ENCODE results near the gene NUP210.

NUP210 gene

DNA sequence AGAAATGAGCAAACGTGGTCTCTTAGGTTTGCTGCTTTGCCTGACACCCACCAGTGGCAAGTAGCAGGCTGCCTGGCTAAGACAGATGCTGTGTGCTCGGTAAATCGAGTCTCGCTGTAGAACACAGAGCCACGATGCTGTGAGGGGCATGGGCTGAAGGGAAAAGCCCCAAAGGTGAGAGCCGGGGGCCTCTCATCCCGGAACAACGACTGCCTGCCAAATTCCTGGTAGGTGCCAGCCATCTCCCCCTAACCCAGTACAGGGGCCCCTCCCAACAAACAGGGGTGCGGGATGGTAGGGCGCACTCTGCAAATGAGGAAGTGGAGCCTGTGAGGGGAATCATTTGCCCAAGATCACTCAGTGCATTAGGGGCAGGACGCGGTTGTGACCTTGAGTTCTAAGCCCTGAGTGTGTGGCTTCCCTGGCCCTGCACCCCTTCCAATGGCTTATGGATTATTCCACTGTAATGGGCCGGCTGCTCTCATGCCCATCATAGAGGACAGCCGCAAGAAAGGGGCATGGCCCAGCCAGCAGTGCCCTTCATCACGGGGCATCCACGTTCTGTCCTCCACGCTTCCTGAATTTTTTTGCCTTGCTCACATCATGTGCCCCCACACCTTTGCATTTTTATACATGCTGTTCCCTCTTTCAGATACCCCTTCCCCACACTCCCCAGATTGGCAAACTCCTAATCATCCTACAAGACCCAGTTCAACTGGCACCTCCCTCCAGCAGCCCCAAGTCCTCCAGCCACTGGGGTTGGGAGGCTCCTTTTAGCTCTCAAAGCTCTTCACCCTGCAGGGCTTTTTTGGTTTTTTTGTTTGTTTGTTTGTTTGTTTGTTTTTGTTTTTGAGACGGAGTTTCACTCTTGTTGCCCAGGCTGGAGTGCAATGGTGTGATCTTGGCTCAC is 125.4 kb downstream of the NUP210 start:
- TF ChIP-seq Cebpa-rat (IDR thresholded peaks at IDR 0.05), result no peak
- no peaks in the 10 kb centered on the region for H4K20me1 ChIP-seq
- H3K4me3 ChIP-seq, result no peak overlapping the region

DNA sequence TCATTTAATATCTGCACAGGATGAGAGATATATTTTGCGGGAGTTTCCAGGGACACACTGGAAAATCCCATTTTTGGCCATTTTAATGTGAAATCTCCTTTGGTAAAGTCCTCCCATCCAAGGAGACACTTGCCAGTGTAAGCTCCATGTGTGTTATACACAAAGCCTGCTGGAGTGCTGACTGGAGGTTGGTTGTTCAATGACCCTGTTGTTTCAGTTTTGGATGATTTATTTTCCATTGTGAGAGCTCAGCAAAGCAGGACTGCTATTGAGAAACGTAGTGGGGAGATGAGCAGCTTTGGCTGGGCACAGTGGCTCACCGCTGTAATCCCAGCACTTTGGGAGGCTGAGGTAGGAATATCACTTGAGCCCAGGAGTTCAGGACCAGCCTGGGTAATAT is 127.7 kb downstream of the NUP210 start:
- H3K4me2 ChIP-seq, result 0 out of 22 replicates have a peak overlapping the region, but pooled peaks of 1 of the 11 experiments have one; percentile 2
- H3K27me3 ChIP-seq, result no peaks in the 10 kb centered on the region
- no peaks in the 10 kb centered on the region for H3K36me3 ChIP-seq
- H3K4me1 ChIP-seq, result peaks cover 27 to 59% (median 55%) of the 10 kb centered on the region in 10 experiments
- H3K27ac ChIP-seq, result no peak overlapping the region
- TF ChIP-seq Cebpa-rat (IDR thresholded peaks at IDR 0.05), result no peak
- H3K4me3 ChIP-seq, result no peak overlapping the region
- H4K20me1 ChIP-seq, result no peaks in the 10 kb centered on the region
- H3K9me3 ChIP-seq (replicated peaks in 1 of 11), result peaks cover under 1 to 4% (median 2%) of the 10 kb centered on the region in 11 experiments; a peak in 18 of 22 replicates
- H3K9ac ChIP-seq, result no peak overlapping the region

More for the DNA sequence above, 125.4 kb downstream of the NUP210 start:
- Histone ChIP-seq H3K27me3 (no peaks in the 10 kb centered on the region), H3K27ac (no peak overlapping the region), H3K9ac (no peak overlapping the region), H3K4me1 (peaks cover 51 to 70% (median 58%) of the 10 kb centered on the region in 10 experiments), H3K9me3 (replicated peaks in 1 of 11) (no peaks in the 10 kb centered on the region), H3K36me3 (no peaks in the 10 kb centered on the region), H3K4me2 (peak overlapping the region in 10 of 11 experiments; percentile 17 to 95 (median 40); a peak in 15 of 22 replicates)

DNA sequence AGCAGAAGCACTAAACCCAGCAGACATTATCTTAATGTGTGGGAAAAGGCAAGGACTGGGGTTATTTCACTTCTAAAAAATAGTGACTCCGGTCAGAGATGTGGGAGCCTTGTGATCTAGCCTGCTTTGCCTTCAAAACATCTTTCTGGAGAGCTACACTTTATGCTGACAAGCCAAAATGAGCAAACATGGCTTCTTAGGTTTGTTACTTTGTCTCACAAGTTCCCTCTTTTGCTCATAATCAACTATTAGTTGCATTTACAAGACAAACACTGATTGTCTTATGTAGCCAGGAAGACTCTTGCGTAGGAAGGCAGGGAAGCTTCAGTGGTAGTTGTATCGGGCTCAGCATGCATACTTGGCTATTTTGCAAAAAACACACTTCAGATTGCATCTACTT is 129.2 kb downstream of the NUP210 start:
- no peak overlapping the region for H3K9ac ChIP-seq
- no peaks in the 10 kb centered on the region for H4K20me1 ChIP-seq
- H3K4me1 ChIP-seq, result peaks cover 17 to 45% (median 41%) of the 10 kb centered on the region in 10 experiments
- peaks cover 0 to 7% (median 0%) of the 10 kb centered on the region in 11 experiments; a peak in 3 of 22 replicates for H3K36me3 ChIP-seq
- peak overlapping the region in 1 of 11 experiments; percentile 43; a peak in 3 of 22 replicates for H3K4me2 ChIP-seq
- no peak for TF ChIP-seq Cebpa-rat (IDR thresholded peaks at IDR 0.05)
- H3K27ac ChIP-seq, result no peak overlapping the region
- no peaks in the 10 kb centered on the region for H3K27me3 ChIP-seq
- peaks cover 10 to 18% (median 16%) of the 10 kb centered on the region in 11 experiments for H3K9me3 ChIP-seq (replicated peaks in 1 of 11)
- H3K4me3 ChIP-seq, result no peak overlapping the region

- Histone ChIP-seq H3K27ac (no peak overlapping the region), H3K4me1 (peaks cover 8 to 36% (median 32%) of the 10 kb centered on the region in 10 experiments), H3K27me3 (peaks cover 0 to 5% (median 3%) of the 10 kb centered on the region in 11 experiments; a peak in 13 of 22 replicates), H3K9ac (no peak overlapping the region), H3K4me2 (no peak overlapping the region; a peak in 1 of 22 replicates), H4K20me1 (no peaks in the 10 kb centered on the region), H3K9me3 (replicated peaks in 1 of 11) (peaks cover 15 to 29% (median 28%) of the 10 kb centered on the region in 11 experiments), H3K4me3 (no peak overlapping the region), H3K36me3 (peaks cover 0 to 8% (median 0%) of the 10 kb centered on the region in 11 experiments; a peak in 4 of 22 replicates)
- no peak for TF ChIP-seq Cebpa-rat (IDR thresholded peaks at IDR 0.05)
Measured at GRCh38 chr3:13289771-13290285, 130.3 kb downstream of the NUP210 start.

DNA sequence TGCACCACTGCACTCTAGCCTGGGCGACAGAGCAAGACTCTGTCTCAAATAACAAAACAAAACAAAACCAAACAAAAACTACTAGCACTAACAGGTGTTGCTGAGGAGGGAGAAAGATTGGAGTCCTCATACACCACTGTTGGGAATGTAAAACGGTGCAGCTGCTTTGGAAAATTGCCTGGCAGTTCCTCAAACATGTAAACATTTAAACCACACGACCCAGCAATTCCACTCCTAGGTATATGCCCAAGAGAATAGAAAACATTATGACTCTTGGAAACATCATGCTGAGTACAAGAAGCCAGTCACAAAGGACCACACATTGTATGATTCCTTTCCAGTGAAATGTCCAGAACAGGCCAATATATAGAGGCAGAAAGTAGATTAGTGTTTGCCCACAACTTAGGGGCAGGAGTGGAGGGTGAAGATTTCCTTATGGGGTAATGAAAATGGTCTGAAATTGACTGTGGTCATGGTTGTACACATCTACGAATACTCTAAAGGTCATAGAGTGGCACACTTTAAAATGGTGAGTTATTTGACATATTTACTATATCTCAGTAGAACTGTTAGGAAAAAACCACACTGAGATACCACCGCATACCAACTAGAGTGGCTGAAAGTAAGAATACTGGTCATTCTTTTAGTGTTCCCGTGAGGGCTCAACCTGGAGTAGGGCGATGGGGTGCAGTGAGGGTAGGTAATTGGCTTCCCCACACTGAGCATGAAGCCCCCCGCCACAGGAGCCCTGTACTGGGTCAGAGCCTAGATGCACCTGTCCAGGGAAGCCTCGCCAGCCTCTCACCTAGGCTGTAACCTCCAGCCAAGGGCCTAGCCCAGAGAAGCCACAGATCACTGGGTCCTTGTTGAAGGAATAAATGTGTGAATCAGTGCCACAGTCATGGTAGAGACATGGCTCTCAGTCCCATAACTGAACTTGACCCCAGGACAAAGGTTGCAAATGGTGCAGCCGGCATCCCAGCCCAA is 131.1 kb downstream of the NUP210 start:
- Histone ChIP-seq H3K27ac (no peak overlapping the region; a peak in 1 of 22 replicates), H3K9me3 (replicated peaks in 1 of 11) (peaks cover 24 to 37% (median 36%) of the 10 kb centered on the region in 11 experiments), H3K4me3 (no peak overlapping the region), H3K9ac (no peak overlapping the region), H4K20me1 (no peaks in the 10 kb centered on the region), H3K4me2 (peak overlapping the region in 7 of 11 experiments; percentile 18 to 55 (median 44); a peak in 11 of 22 replicates), H3K36me3 (peaks cover 0 to 13% (median 0%) of the 10 kb centered on the region in 11 experiments; a peak in 5 of 22 replicates), H3K4me1 (peaks cover 0 to 33% (median 25%) of the 10 kb centered on the region in 10 experiments; a peak in 19 of 20 replicates), H3K27me3 (peaks cover 3 to 13% (median 11%) of the 10 kb centered on the region in 11 experiments)
- no peak for TF ChIP-seq Cebpa-rat (IDR thresholded peaks at IDR 0.05)

DNA sequence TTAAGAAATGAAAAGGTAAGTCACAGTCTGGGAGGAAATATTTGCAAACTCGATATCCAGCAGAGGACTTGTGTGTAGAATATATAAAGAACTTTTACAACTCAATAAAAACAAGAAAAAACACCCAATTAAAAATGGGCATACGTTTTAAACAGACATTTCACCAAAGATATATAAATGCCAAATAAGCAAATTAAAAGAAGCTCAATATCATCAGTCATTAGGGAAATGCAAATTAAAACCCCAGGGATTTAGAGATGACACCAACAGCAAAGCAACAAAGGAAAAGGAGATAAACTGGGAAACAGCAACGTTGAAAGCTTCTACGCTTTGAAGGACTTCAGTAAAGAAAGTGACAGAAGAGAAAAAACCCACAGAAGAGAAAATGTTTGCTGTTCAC is 132.3 kb downstream of the NUP210 start:
- no peaks in the 10 kb centered on the region for H4K20me1 ChIP-seq
- H3K4me2 ChIP-seq, result peak overlapping the region in 7 of 11 experiments; percentile 18 to 55 (median 44); a peak in 12 of 22 replicates
- no peak for TF ChIP-seq Cebpa-rat (IDR thresholded peaks at IDR 0.05)
- H3K9me3 ChIP-seq (replicated peaks in 1 of 11), result peaks cover 29 to 45% (median 43%) of the 10 kb centered on the region in 11 experiments
- peaks cover 0 to 14% (median 0%) of the 10 kb centered on the region in 11 experiments; a peak in 5 of 22 replicates for H3K36me3 ChIP-seq
- no peak overlapping the region for H3K4me3 ChIP-seq
- no peak overlapping the region for H3K9ac ChIP-seq
- peaks cover 14 to 25% (median 23%) of the 10 kb centered on the region in 11 experiments for H3K27me3 ChIP-seq
- H3K4me1 ChIP-seq, result peaks cover 0 to 30% (median 18%) of the 10 kb centered on the region in 10 experiments; a peak in 17 of 20 replicates
- no peak overlapping the region for H3K27ac ChIP-seq

- H4K20me1 ChIP-seq, result peaks cover 0 to 9% (median 7%) of the 10 kb centered on the region in 11 experiments; a peak in 12 of 22 replicates
- peaks cover 0 to 14% (median 0%) of the 10 kb centered on the region in 11 experiments; a peak in 5 of 22 replicates for H3K36me3 ChIP-seq
- H3K27me3 ChIP-seq, result peaks cover 24 to 35% (median 32%) of the 10 kb centered on the region in 11 experiments
- H3K9ac ChIP-seq, result no peak overlapping the region
- no peak overlapping the region for H3K4me2 ChIP-seq
- H3K9me3 ChIP-seq (replicated peaks in 1 of 11), result peaks cover 29 to 45% (median 43%) of the 10 kb centered on the region in 11 experiments
- H3K4me3 ChIP-seq, result no peak overlapping the region
- H3K27ac ChIP-seq, result no peak overlapping the region
- peaks cover 8 to 37% (median 26%) of the 10 kb centered on the region in 10 experiments for H3K4me1 ChIP-seq
- no peak for TF ChIP-seq Cebpa-rat (IDR thresholded peaks at IDR 0.05)
Measured at GRCh38 chr3:13286873-13287272, 133.2 kb downstream of the NUP210 start.

DNA sequence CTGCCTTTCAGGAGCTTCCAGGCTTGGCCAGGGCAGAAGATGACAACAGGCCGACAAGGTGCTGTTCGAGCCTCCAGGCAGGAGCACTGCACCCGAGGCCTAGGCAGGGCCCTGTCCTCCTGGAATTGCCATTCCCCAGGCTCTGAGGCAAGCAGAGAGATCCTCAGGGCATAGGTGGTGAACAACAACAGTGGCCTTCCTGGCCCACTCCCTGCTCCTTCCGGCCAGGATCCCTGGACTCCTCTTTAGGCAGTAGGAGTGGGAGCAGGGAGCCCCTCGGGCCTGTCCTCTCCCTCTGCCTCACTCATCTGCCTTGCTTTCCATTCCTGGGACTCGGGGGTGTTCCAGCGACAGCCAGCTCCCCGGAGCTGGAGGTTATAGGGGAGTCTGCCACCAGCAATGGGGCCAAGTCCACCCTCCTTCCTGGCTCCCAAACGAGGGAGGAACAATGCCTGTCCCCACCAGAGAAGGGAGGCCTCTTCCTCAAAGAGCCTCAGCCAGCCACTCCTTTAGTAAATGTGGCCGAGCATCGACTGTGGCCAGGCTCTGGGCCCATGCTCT is 135.0 kb downstream of the NUP210 start:
- TF ChIP-seq Cebpa-rat (IDR thresholded peaks at IDR 0.05), result no peak
- Histone ChIP-seq H3K4me1 (peaks cover 18 to 55% (median 41%) of the 10 kb centered on the region in 10 experiments), H3K27me3 (peaks cover 38 to 53% (median 50%) of the 10 kb centered on the region in 11 experiments), H3K36me3 (peaks cover 0 to 14% (median 0%) of the 10 kb centered on the region in 11 experiments; a peak in 5 of 22 replicates), H3K4me3 (no peak overlapping the region), H3K4me2 (no peak overlapping the region), H3K9me3 (replicated peaks in 1 of 11) (peaks cover 29 to 45% (median 43%) of the 10 kb centered on the region in 11 experiments), H3K9ac (no peak overlapping the region), H3K27ac (no peak overlapping the region), H4K20me1 (peaks cover 0 to 27% (median 18%) of the 10 kb centered on the region in 11 experiments; a peak in 12 of 22 replicates)

Measured in BLaER1 treated with 17β-estradiol and CSF1 and Interleukin-3, amounts not matched to agents 10 nM and 100 nM (cell line).